Keratinocyte (primary cell): ENCODE measurements around the gene FMNL3.

Experiments used
- CTCF ChIP-seq, 3 experiments: IDR thresholded peaks in 1 of 3; conservative IDR thresholded peaks in 1 of 3; optimal IDR thresholded peaks in 1 of 3; 2 replicates in 2 of 3; 3 replicates in 1 of 3; pipeline versions ENCODE3 to v1.5.1; 2011; ENCODE audit warnings: low read length in 3 of 3, mild to moderate bottlenecking in 3 of 3, moderate library complexity in 2 of 3, control low read depth in 1 of 3, inconsistent platforms in 1 of 3; ENCODE audit not compliant: insufficient read depth in 2 of 3; ENCODE audit errors: extremely low read depth in 1 of 3
- EZH2 ChIP-seq: IDR thresholded peaks from one replicate; pipeline ENCODE4 v1.6.1; 2012; ENCODE audit warnings: inconsistent platforms, mild to moderate bottlenecking, low read length, moderate library complexity

- TF ChIP-seq CTCF (optimal IDR thresholded peaks at IDR 0.05 in 1 of 3, IDR thresholded peaks at IDR 0.05 in 1 of 3, conservative IDR thresholded peaks at IDR 0.05 in 1 of 3; ENCODE audit: extremely low read depth in 1 of 3, insufficient read depth in 2 of 3, low read length in 3 of 3) (no peak), EZH2 (peak; percentile 49)
Observed at GRCh38 chr12:49706351-49707127, 666 bp downstream of the FMNL3 start.
